OCI-LY1 (cell line): ENCODE results near the gene ASCC1.

Experiments used
- H2AFZ ChIP-seq: fragments of 200-600 bp; sonication (generic), shearing (Covaris generic); 2 replicates; pipeline ENCODE4 v1.6.0; 2014; ENCODE audit warnings: antibody characterized with exemption, mild to moderate bottlenecking, low read length
- H3F3A ChIP-seq: fragments of 200-600 bp; sonication (generic), shearing (Covaris generic); 2 replicates; pipeline ENCODE4 v1.6.0; 2014; ENCODE audit warnings: mild to moderate bottlenecking, antibody characterized with exemption, low read length, moderate library complexity; ENCODE audit not compliant: insufficient read depth
- H3K27ac ChIP-seq: fragments of 200-600 bp; sonication (generic); 2 replicates; pipeline ENCODE4 v1.5.1; 2014; ENCODE audit warnings: low read length, mixed run types, mild to moderate bottlenecking, low read depth; ENCODE audit not compliant: poor library complexity, severe bottlenecking
- H3K27me3 ChIP-seq: fragments of 200-600 bp; sonication (generic); 2 replicates; pipeline ENCODE4 v1.6.0; 2014; ENCODE audit warnings: antibody characterized with exemption, mild to moderate bottlenecking, low read length, moderate library complexity; ENCODE audit not compliant: insufficient read depth
- H3K36me3 ChIP-seq: fragments of 200-600 bp; sonication (generic); 2 replicates; pipeline ENCODE4 v1.6.1; 2014; ENCODE audit warnings: mild to moderate bottlenecking, antibody characterized with exemption, low read length, moderate library complexity, mixed read lengths; ENCODE audit not compliant: insufficient read depth
- H3K4me1 ChIP-seq: fragments of 200-600 bp; sonication (generic); 2 replicates; pipeline ENCODE4 v1.5.1; 2014; ENCODE audit warnings: mild to moderate bottlenecking, low read length, moderate library complexity; ENCODE audit not compliant: insufficient read depth, severe bottlenecking
- H3K4me2 ChIP-seq: fragments of 200-600 bp; sonication (generic), shearing (Covaris generic); 2 replicates; pipeline ENCODE4 v1.6.1; 2014; ENCODE audit warnings: low read length
- H3K4me3 ChIP-seq: fragments of 200-600 bp; sonication (generic); 2 replicates; pipeline ENCODE4 v1.5.1; 2014; ENCODE audit warnings: low read length, low read depth, mild to moderate bottlenecking, mixed read lengths; ENCODE audit not compliant: poor library complexity, severe bottlenecking
- H3K79me2 ChIP-seq: fragments of 200-600 bp; shearing (Covaris generic); 2 replicates; pipeline ENCODE4 v1.6.1; 2016; ENCODE audit warnings: mixed run types, low read length, mixed read lengths; ENCODE audit not compliant: insufficient read depth
- H3K9ac ChIP-seq: fragments of 200-600 bp; sonication (generic), shearing (Covaris generic); 2 replicates; pipeline ENCODE4 v1.6.1; 2014; ENCODE audit warnings: mild to moderate bottlenecking, low read length, mixed read lengths
- H3K9me2 ChIP-seq: fragments of 200-600 bp; sonication (generic), shearing (Covaris generic); 2 replicates; pipeline ENCODE4 v1.6.1; 2014; ENCODE audit warnings: low read depth, mild to moderate bottlenecking, low read length, mixed read lengths
- H3K9me3 ChIP-seq: fragments of 200-600 bp; shearing (Covaris generic); 2 replicates; pipeline ENCODE4 v1.6.1; 2014; ENCODE audit warnings: low read length, mixed read lengths
- H4K20me1 ChIP-seq: fragments of 200-600 bp; sonication (generic), shearing (Covaris generic); 2 replicates; pipeline ENCODE4 v1.6.0; 2016; ENCODE audit warnings: mild to moderate bottlenecking, low read length; ENCODE audit not compliant: insufficient read depth
- CTCF ChIP-seq: fragments of 200-600 bp; sonication (generic), shearing (Covaris generic); IDR thresholded peaks from 2 replicates; pipeline ENCODE4 v1.5.1; 2017; ENCODE audit warnings: mild to moderate bottlenecking, antibody characterized with exemption, low read length, moderate library complexity, mixed read lengths
- EZH2 ChIP-seq: fragments of 200-600 bp; sonication (generic), shearing (Covaris generic); IDR thresholded peaks from 2 replicates; pipeline ENCODE4 v1.8.0; 2017; ENCODE audit warnings: borderline replicate concordance, mixed run types, mild to moderate bottlenecking, antibody characterized with exemption, low read length, moderate library complexity, mixed read lengths

The ASCC1 gene

GRCh38 chr10:72107325-72108003 lies 108.6 kb downstream of the ASCC1 start:
- no peak overlapping the region for H2AFZ ChIP-seq
- H4K20me1 ChIP-seq = no peaks in the 10 kb centered on the region
- peaks cover 12% of the 10 kb centered on the region for H3K4me1 ChIP-seq
- H3K9ac ChIP-seq = no peak overlapping the region
- TF ChIP-seq CTCF (no peak), EZH2 (no peak)
- peaks cover 4% of the 10 kb centered on the region; the same call in 1 of the 2 replicates for H3K36me3 ChIP-seq
- H3K9me2 ChIP-seq = no peaks in the 10 kb centered on the region
- H3K79me2 ChIP-seq = no peaks in the 10 kb centered on the region
- H3K27me3 ChIP-seq = no peaks in the 10 kb centered on the region
- no peak overlapping the region for H3K4me2 ChIP-seq
- H3K9me3 ChIP-seq = no peaks in the 10 kb centered on the region
- H3K4me3 ChIP-seq = no peak overlapping the region
- no peak overlapping the region for H3K27ac ChIP-seq
- H3F3A ChIP-seq = no peaks in the 10 kb centered on the region

GRCh38 chr10:72106896-72107295 lies 109.2 kb downstream of the ASCC1 start:
- no peaks in the 10 kb centered on the region for H4K20me1 ChIP-seq
- no peak for TF ChIP-seq EZH2
- no peak for TF ChIP-seq CTCF
- no peak overlapping the region for H2AFZ ChIP-seq
- no peak overlapping the region for H3K4me2 ChIP-seq
- H3K9ac ChIP-seq = no peak overlapping the region
- no peaks in the 10 kb centered on the region for H3K27me3 ChIP-seq
- H3K27ac ChIP-seq = no peak overlapping the region
- no peak overlapping the region for H3K4me3 ChIP-seq
- no peaks in the 10 kb centered on the region for H3F3A ChIP-seq
- H3K4me1 ChIP-seq = peaks cover 12% of the 10 kb centered on the region
- no peaks in the 10 kb centered on the region for H3K79me2 ChIP-seq
- no peaks in the 10 kb centered on the region for H3K9me2 ChIP-seq
- H3K9me3 ChIP-seq = no peaks in the 10 kb centered on the region
- peaks cover 7% of the 10 kb centered on the region; the same call in 1 of the 2 replicates for H3K36me3 ChIP-seq

- no peaks in the 10 kb centered on the region for H3K9me3 ChIP-seq
- no peaks in the 10 kb centered on the region for H3K79me2 ChIP-seq
- no peaks in the 10 kb centered on the region for H3K9me2 ChIP-seq
- no peak overlapping the region for H3K4me2 ChIP-seq
- H3K4me3 ChIP-seq = no peak overlapping the region
- H3K27ac ChIP-seq = no peak overlapping the region
- H3K9ac ChIP-seq = no peak overlapping the region
- H4K20me1 ChIP-seq = no peaks in the 10 kb centered on the region
- no peak for TF ChIP-seq EZH2
- TF ChIP-seq CTCF = no peak
- H3F3A ChIP-seq = no peaks in the 10 kb centered on the region
- H2AFZ ChIP-seq = no peak overlapping the region
- peaks cover 7% of the 10 kb centered on the region for H3K36me3 ChIP-seq
- H3K4me1 ChIP-seq = peaks cover 12% of the 10 kb centered on the region
- H3K27me3 ChIP-seq = no peaks in the 10 kb centered on the region
These were observed 109.8 kb downstream of the ASCC1 start for GRCh38 chr10:72106154-72106849.
